ENCODE measurements around the gene FA2H.
"Not testable (repeated sequence)": the region's sequence is repeated elsewhere in the genome, so short reads cannot be mapped to it uniquely, and the experiment has no call there.

- TF ChIP-seq CTCF, POLR2A (IDR thresholded peaks at IDR 0.05): not testable (repeated sequence)
These were observed 105.7 kb downstream of the FA2H start for GRCh38 chr16:74668877-74669276.
